KMS-11 (cell line): ENCODE results near the gene ARL16.

ENCODE experiments used
- H2AFZ ChIP-seq: fragments of 200-600 bp; sonication (generic); 2 replicates; pipeline ENCODE4 v1.6.1; 2016; ENCODE audit warnings: antibody characterized with exemption, mixed run types, low read depth
- H3K27ac ChIP-seq: fragments of 200-600 bp; sonication (generic); 2 replicates; pipeline ENCODE4 v1.6.1; 2016; ENCODE audit warnings: mild to moderate bottlenecking, mixed run types
- H3K27me3 ChIP-seq: fragments of 200-600 bp; sonication (generic); 2 replicates; pipeline ENCODE4 v1.6.1; 2017; ENCODE audit warnings: mild to moderate bottlenecking, low read depth, mixed run types, moderate library complexity; ENCODE audit not compliant: insufficient read depth
- H3K36me3 ChIP-seq: fragments of 200-600 bp; sonication (generic); 2 replicates; pipeline ENCODE4 v1.6.1; 2017; ENCODE audit warnings: mild to moderate bottlenecking, mixed run types; ENCODE audit not compliant: insufficient read depth
- H3K4me1 ChIP-seq: fragments of 200-600 bp; sonication (generic); 2 replicates; pipeline ENCODE4 v1.6.1; 2016; ENCODE audit warnings: mild to moderate bottlenecking, low read depth, mixed run types; ENCODE audit not compliant: poor library complexity, severe bottlenecking
- H3K4me2 ChIP-seq: fragments of 200-600 bp; sonication (generic); 2 replicates; pipeline ENCODE4 v1.7.0; 2016; ENCODE audit warnings: mild to moderate bottlenecking, mixed run types
- H3K4me3 ChIP-seq: fragments of 200-600 bp; sonication (generic); IDR thresholded peaks from 2 replicates; pipeline ENCODE4 v1.6.1; 2017; ENCODE audit warnings: low read depth, low read length, mixed read lengths; ENCODE audit not compliant: insufficient read depth
- H3K79me2 ChIP-seq: fragments of 200-600 bp; sonication (generic); 2 replicates; pipeline ENCODE4 v1.6.1; 2016; ENCODE audit warnings: low read depth, mixed run types; ENCODE audit not compliant: insufficient read depth
- H3K9ac ChIP-seq: fragments of 200-600 bp; sonication (generic); 2 replicates; pipeline ENCODE4 v1.6.1; 2016; ENCODE audit warnings: mild to moderate bottlenecking, mixed run types
- H4K20me1 ChIP-seq: fragments of 200-600 bp; sonication (generic); 2 replicates; pipeline ENCODE4 v1.6.1; 2016; ENCODE audit warnings: mild to moderate bottlenecking, mixed run types; ENCODE audit not compliant: insufficient read depth
- CTCF ChIP-seq: fragments of 200-600 bp; sonication (generic); conservative IDR thresholded peaks from 2 replicates; pipeline ENCODE4 v1.6.1; 2017; ENCODE audit warnings: low read depth, mild to moderate bottlenecking, antibody characterized with exemption, low read length, moderate library complexity, mixed read lengths

ARL16 gene

DNA sequence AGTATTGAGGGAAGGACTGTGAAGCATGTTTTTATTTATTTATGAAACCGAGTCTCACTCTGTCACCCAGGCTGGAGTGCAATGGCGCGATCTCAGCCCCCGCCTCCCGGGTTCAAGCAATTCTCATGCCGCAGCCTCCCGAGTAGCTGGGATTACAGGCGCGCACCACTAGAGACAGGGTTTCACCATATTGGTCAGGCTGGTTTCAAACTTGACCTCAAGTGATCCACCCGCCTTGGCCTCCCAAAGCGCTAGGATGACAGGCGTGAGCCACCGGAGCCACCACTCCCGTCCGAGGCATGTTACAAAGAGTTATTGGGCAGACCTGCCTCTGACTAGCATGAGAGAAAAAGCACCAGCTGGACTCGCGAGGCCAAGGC, 22.6 kb upstream of the ARL16 start:
- Histone ChIP-seq H4K20me1 (no peaks in the 10 kb centered on the region), H3K9ac (no peak overlapping the region), H3K4me2 (no peak overlapping the region), H3K27ac (no peak overlapping the region), H3K36me3 (peaks cover 7% of the 10 kb centered on the region; the same call in 1 of the 2 replicates), H2AFZ (no peak overlapping the region), H3K79me2 (peaks cover 53% of the 10 kb centered on the region), H3K4me1 (peaks cover 35% of the 10 kb centered on the region), H3K4me3 (no peak overlapping the region), H3K27me3 (no peaks in the 10 kb centered on the region)
- TF ChIP-seq CTCF, result no peak

- H3K4me2 ChIP-seq, result no peak overlapping the region; the same call in 1 of the 2 replicates
- H3K36me3 ChIP-seq, result peaks cover 7% of the 10 kb centered on the region; the same call in 1 of the 2 replicates
- no peak overlapping the region for H3K4me3 ChIP-seq
- H4K20me1 ChIP-seq, result no peaks in the 10 kb centered on the region
- H3K9ac ChIP-seq, result no peak overlapping the region
- H2AFZ ChIP-seq, result no peak overlapping the region
- no peak for TF ChIP-seq CTCF
- peaks cover 35% of the 10 kb centered on the region for H3K4me1 ChIP-seq
- no peaks in the 10 kb centered on the region for H3K27me3 ChIP-seq
- no peak overlapping the region for H3K27ac ChIP-seq
- peaks cover 59% of the 10 kb centered on the region for H3K79me2 ChIP-seq
These were observed 22.1 kb upstream of the ARL16 start for GRCh38 chr17:81705518-81706231.

DNA sequence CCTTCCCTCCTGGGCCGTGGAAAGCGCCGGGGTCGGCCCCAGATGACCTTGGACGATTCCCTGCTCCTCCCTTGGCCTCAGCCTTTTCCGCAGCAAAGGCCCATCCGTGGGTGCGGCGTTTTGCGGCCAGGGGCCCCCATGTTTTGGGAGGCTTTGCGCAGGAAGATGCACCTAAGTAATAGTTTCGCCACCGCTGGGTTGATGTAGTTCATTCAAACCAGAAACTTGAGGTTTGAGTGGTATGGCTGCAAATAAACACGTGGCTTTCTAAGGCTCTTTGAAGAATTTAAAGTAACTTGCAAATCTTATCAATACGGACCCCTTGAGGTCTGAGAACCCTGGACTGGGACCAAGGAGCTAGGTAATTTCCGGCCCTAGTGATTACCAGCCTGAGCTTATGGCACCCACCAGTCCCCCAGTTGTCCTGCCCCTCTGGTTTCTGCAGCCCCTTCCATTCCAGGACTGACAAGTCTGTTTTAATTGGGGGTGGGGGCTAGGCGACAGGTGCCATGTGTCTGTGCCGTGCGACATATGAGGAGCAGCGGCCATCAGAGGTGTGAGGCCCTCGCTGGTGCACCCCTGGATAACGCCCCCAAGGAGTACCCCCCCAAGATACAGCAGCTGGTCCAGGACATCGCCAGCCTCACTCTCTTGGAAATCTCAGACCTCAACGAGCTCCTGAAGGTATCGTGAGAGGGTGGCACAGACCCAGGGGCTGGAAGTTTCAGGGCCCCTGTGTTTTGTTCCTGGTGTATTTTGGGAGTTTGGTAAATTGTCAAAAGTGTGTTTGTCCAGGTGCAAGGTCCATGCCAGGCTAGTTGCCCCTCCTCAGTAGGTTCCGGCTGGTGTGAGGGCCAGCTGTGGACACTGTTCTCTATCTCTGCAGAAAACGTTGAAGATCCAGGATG, 20.4 kb upstream of the ARL16 start:
- Histone ChIP-seq H3K9ac (peak overlapping the region; percentile 95), H3K4me1 (peaks cover 30% of the 10 kb centered on the region), H2AFZ (peak overlapping the region; percentile 32; the same call in 1 of the 2 replicates), H3K27me3 (no peaks in the 10 kb centered on the region), H3K4me2 (peak overlapping the region; percentile 75), H3K36me3 (peaks cover 7% of the 10 kb centered on the region; the same call in 1 of the 2 replicates), H3K4me3 (peak overlapping the region; percentile 55), H3K79me2 (peaks cover 70% of the 10 kb centered on the region), H3K27ac (peak overlapping the region; percentile 81), H4K20me1 (no peaks in the 10 kb centered on the region)
- no peak for TF ChIP-seq CTCF

- Histone ChIP-seq H4K20me1 (no peaks in the 10 kb centered on the region), H3K4me2 (peak within 1 kb of the TSS; percentile 98), H3K9ac (peak within 1 kb of the TSS; percentile 95), H3K27me3 (no peaks in the 10 kb centered on the region), H3K27ac (peak within 1 kb of the TSS; percentile 81), H3K36me3 (peaks cover 7% of the 10 kb centered on the region; the same call in 1 of the 2 replicates), H3K4me3 (peak within 1 kb of the TSS; percentile 55), H2AFZ (peak within 1 kb of the TSS; percentile 32), H3K4me1 (peaks cover 30% of the 10 kb centered on the region), H3K79me2 (peaks cover 72% of the 10 kb centered on the region)
- TF ChIP-seq CTCF, result peak; percentile 54
These were observed 19.5 kb upstream of the ARL16 start, which contains the start of gene MRPL12 for GRCh38 chr17:81702934-81703746. Gene MRPL12 (plus strand): TSS chr17:81703367. CDS start chr17:81703502, 135 bp downstream.
